GM12801 (cell line): ENCODE measurements around the gene AKT3.

Experiments
- TF ChIP-seq, protein P1 (sequence below): IDR thresholded peaks from one replicate; pipeline ENCODE4 v1.5.1; 2011; ENCODE audit warnings: control low read depth; ENCODE audit not compliant: insufficient read length; ENCODE audit errors: extremely low read depth

AKT3 gene

DNA sequence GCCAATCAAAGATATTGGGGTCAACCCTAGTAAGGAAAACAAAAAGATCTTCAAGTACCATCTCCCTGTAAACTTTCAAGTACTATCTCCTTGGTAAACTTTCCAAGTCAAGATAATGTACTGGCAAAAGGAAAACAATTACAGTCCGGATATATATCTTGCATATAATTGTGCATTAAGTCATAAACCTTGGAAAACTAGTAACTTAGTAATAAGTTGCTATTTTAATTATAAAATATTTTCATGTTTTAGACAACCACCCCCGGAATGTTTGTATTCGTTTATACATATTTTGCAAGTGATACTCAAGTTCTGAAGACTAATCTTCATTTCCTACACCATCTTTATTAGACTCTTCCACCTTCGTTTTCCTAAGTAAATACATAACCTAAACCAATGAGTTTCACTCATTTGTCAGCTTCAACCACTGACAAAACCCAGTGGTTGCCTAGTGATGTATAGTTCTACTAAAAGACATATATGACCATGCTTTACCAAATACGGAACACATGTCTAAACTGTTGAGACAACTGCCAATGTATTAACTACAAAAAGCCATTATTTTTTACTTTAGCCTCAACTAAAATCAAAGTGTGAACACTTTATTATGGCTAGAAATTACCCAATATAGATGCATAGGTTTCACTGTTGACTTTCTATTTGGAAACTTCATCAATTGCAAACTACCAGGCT, 1.7 kb downstream of the AKT3 start:
- TF ChIP-seq, protein P1, sequence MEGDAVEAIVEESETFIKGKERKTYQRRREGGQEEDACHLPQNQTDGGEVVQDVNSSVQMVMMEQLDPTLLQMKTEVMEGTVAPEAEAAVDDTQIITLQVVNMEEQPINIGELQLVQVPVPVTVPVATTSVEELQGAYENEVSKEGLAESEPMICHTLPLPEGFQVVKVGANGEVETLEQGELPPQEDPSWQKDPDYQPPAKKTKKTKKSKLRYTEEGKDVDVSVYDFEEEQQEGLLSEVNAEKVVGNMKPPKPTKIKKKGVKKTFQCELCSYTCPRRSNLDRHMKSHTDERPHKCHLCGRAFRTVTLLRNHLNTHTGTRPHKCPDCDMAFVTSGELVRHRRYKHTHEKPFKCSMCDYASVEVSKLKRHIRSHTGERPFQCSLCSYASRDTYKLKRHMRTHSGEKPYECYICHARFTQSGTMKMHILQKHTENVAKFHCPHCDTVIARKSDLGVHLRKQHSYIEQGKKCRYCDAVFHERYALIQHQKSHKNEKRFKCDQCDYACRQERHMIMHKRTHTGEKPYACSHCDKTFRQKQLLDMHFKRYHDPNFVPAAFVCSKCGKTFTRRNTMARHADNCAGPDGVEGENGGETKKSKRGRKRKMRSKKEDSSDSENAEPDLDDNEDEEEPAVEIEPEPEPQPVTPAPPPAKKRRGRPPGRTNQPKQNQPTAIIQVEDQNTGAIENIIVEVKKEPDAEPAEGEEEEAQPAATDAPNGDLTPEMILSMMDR = no peak

DNA sequence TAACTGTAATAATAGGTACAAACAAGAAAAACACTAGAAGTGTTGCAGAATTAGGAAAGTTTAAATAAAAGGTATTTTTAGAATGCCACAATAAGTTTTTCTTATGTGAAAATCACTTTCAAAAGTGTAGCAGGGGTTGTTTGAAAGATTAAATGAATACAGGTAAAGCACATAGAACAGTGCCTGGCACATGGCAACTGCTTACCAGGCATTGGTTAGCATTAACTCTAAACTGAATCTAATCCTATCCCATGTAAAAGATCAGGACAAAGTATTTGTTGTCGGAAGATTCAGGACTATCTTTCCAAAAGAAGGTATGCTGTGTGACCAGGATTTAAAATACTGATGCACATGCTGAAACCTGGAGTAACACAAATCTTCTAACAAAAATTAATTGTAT, 3.3 kb downstream of the AKT3 start:
- TF ChIP-seq, protein P1 = no peak

DNA sequence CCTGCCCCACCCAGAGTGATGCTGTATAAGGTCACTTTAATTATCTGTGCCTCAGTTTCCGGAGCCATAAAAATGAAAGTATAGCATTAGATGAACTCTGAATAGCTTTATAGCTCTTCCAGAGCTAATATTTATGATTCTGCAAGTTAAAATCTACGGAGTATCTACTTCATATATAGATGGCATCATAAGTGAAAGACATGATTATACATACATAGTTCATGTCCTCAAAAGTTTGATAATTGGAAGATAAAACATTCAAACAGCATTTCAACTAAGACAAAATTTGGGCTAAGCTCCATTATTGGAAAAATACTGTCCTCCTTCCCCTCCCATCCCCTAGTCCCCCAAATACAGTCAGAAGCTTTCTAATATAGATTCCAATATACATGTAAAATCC, 4.2 kb downstream of the AKT3 start:
- TF ChIP-seq, protein P1 = no peak

DNA sequence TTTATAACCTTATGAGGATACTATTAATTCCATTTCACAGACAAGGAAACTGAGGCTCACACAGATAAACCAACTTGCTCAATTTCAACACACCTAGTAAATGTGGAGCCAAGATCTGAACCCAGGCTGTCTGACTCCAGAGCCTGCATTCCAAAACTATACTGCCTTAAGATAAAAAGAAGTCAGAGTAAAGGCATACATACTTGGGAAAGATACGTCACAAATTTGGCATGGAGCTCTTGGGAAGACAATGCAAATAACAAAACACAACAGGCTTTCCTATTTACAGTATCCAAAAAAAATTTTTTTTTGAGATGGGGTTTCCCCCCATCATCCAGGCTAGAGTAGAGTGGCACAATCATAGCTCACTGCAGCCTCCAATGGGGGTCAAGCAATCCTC, 5.9 kb downstream of the AKT3 start:
- TF ChIP-seq, protein P1 = no peak

DNA sequence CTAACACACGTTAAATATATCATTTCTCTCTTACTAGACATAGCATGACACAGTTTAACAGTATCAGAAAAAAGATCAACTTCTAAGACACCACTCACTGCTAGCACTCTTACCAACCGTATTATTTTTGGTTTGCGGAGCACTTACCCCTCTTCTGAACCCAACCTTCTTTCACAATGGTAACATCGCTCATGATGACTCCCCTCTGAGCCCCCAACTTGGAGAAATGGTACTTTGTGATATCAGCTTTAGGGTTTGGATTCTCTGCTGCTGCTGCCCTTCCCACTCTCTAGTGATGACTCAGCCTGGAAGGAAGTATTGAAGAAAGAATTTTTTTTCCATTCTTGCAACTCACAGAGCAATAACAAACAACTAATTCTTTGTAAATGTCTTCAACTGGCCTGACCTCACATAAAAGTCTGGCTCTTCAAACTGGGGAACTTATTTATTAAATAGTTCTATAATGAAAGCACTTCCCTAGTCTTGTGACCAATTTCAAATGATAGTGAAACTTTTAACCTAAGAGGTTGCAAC, 7.0 kb downstream of the AKT3 start:
- TF ChIP-seq, protein P1 = no peak

DNA sequence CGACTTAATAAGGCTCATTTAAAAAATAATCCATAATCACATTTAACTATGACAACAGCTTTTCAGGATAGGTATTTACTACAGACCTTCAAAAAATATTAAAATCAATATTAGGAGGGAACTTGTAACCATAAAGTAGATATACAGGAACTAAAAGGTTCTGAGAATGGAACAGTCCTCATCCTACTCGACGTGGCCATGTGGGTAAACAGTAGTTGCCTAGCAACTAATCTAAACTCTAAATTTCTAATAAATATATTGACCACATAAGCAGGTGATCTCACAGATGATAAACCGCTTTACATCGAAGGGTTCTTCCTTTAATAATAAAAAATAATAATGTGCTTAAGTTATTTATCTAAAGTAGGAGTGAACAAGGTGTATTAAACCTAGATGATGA, 7.9 kb downstream of the AKT3 start:
- TF ChIP-seq, protein P1 = no peak

DNA sequence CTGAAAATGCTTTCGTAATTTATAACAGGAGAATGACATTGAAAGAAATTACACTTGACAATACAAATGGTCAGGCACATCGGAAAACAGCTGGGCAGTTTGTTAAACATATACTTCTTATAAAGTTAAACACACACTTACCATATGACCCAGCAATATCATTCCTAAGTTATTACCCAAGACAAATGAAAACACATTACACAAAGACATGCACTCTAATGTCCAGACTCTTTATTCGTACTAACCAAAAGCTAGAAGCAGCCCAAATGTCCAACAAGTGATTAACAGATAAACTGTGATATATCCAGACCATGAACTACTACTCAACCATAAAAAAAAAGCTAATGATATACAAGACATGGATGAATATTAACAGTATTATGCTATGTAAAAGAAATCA, 8.5 kb downstream of the AKT3 start:
- TF ChIP-seq, protein P1 = no peak
